GM12878 (cell line): ENCODE measurements around the gene TMEM82. TPM values are rescaled to one million over a fixed set of nuclear protein-coding genes. Genes with fewer than 3 reads are reported as not detected.

Experiments
- BCL3 ChIP-seq: IDR thresholded peaks from 2 replicates; pipeline ENCODE4 v1.6.1; 2011; ENCODE audit warnings: borderline replicate concordance, low read depth, mild to moderate bottlenecking, moderate library complexity, low read length; ENCODE audit not compliant: insufficient read depth, poor library complexity, severe bottlenecking
- EED ChIP-seq: sonication (generic); IDR thresholded peaks from 2 replicates; pipeline ENCODE4 v1.6.1; 2016; ENCODE audit warnings: antibody characterized with exemption, low read depth
- FOXM1 ChIP-seq: IDR thresholded peaks from 2 replicates; pipeline ENCODE4 v1.6.1; 2012; ENCODE audit warnings: low read depth, mild to moderate bottlenecking, inconsistent platforms, low read length, moderate library complexity
- HDGF ChIP-seq: fragments of 450-650 bp; IDR thresholded peaks from 2 replicates; pipeline ENCODE4 v1.6.1; 2016; ENCODE audit warnings: antibody characterized with exemption
- MEF2B ChIP-seq: fragments of 450-650 bp; IDR thresholded peaks from 2 replicates; pipeline ENCODE4 v1.6.1; 2018; ENCODE audit warnings: mild to moderate bottlenecking, moderate library complexity; ENCODE audit not compliant: partially characterized antibody, poor library complexity, severe bottlenecking
- NKRF ChIP-seq: fragments of 450-650 bp; conservative IDR thresholded peaks from 2 replicates; pipeline ENCODE4 v1.6.1; 2017; ENCODE audit warnings: mild to moderate bottlenecking, moderate library complexity
- NR2C2 ChIP-seq: IDR thresholded peaks from 2 replicates; pipeline ENCODE4 v1.6.1; 2011; ENCODE audit warnings: borderline replicate concordance, low read depth; ENCODE audit not compliant: control insufficient read depth, insufficient read length
- RBBP5 ChIP-seq: fragments of 200-600 bp; sonication (generic); conservative IDR thresholded peaks from 2 replicates; pipeline ENCODE4 v1.6.1; 2016
- polyA plus RNA-seq, 11 experiments: library from polyadenylated mRNA; depleted of rRNA in 4 of 11; unstranded in 6 of 11; stranded (reverse) in 5 of 11; fragments of >200 nt; fragmentation: Nextera tagmentation in 4 of 11; fragmentation: Illumina TruSeq in 1 of 11; extraction: Ambion mirVana in 4 of 11; extraction: Trizol in 1 of 11; gene quantifications; 1 replicate in 1 of 11; 2 replicates in 10 of 11; pipeline versions ENCODE4 v1.2.1 to v1.2.3, GENCODE V29; 2011 to 2016; ENCODE audit warnings: inconsistent platforms in 2 of 11, missing spikeins in 2 of 11, low read depth in 1 of 11
- total RNA-seq, 4 experiments: library from RNA; depleted of rRNA in 3 of 4; stranded (reverse); fragments of >200 nt in 3 of 4; fragmentation: Illumina TruSeq in 1 of 4; extraction: Trizol in 1 of 4; gene quantifications; 2 replicates each; pipeline versions ENCODE4 v1.2.1 to v1.2.3, GENCODE V29; 2013 to 2021
- TF ChIP-seq, protein P1 (sequence below), 3 experiments: IDR thresholded peaks in 2 of 3; conservative IDR thresholded peaks in 1 of 3; 2 replicates each; pipeline ENCODE4 v1.5.1; 2011; ENCODE audit warnings: low read depth in 3 of 3, low read length in 3 of 3, mild to moderate bottlenecking in 3 of 3, control low read depth in 2 of 3, moderate library complexity in 2 of 3, inconsistent platforms in 1 of 3, mixed read lengths in 1 of 3; ENCODE audit not compliant: control insufficient read depth in 2 of 3, insufficient read depth in 1 of 3; ENCODE audit errors: extremely low read depth in 1 of 3
- TF ChIP-seq, protein P2 (sequence below): IDR thresholded peaks from 2 replicates; pipeline ENCODE4 v1.6.1; 2011; ENCODE audit warnings: low read depth, low read length, improper control_type of control experiment, borderline replicate concordance

TMEM82 gene
- total and polyA plus RNA-seq, 10 of the 15 experiments (the other 5 are each of a cell fraction or from before 2014, with no cell fraction given), result not detected

DNA sequence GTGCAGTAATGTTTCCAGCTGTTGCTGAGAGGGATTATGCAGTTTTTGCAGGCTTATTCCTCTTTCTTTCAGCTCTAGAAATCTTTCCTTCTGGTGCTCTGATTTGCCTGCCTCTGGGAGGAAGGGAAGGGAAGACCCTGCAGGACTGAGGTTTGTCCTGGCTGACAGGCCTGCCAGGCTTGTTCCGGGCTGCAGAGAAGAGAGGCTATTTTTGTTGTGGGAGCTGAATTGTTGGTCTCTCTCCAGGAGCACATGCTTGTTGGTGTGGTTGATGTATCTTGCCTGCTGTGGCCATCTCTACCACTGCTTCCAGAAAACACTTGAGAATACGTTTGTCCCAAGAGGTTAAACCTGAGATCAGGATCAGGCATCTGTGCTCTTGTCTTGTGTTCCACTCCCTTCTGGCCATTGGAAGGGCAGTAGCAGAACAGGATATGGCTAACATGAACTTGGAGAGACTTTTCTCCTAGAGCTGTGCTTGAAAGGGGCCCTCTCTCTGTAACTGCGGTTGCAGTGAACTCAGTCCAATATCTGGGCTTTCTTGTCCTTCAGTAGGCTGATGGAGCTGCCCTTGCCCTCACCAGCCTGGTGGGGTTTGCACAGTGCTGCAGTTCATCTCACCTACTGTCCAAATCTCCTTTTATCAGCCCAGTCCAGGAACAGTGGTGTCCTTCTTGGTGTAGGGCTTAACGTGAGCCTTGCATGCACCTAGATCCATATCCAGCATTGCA is 27.7 kb upstream of the TMEM82 start (continued):
- TF ChIP-seq MEF2B (no peak), FOXM1 (no peak), NKRF (no peak), HDGF (no peak), NR2C2 (no peak), RBBP5 (no peak), EED (no peak), BCL3 (no peak)
- TF ChIP-seq, protein P1, sequence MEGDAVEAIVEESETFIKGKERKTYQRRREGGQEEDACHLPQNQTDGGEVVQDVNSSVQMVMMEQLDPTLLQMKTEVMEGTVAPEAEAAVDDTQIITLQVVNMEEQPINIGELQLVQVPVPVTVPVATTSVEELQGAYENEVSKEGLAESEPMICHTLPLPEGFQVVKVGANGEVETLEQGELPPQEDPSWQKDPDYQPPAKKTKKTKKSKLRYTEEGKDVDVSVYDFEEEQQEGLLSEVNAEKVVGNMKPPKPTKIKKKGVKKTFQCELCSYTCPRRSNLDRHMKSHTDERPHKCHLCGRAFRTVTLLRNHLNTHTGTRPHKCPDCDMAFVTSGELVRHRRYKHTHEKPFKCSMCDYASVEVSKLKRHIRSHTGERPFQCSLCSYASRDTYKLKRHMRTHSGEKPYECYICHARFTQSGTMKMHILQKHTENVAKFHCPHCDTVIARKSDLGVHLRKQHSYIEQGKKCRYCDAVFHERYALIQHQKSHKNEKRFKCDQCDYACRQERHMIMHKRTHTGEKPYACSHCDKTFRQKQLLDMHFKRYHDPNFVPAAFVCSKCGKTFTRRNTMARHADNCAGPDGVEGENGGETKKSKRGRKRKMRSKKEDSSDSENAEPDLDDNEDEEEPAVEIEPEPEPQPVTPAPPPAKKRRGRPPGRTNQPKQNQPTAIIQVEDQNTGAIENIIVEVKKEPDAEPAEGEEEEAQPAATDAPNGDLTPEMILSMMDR (IDR thresholded peaks at IDR 0.05 in 2 of 3, conservative IDR thresholded peaks at IDR 0.05 in 1 of 3; ENCODE audit: control insufficient read depth in 2 of 3, extremely low read depth in 1 of 3, insufficient read depth in 1 of 3, low read depth in 3 of 3, low read length in 3 of 3), result no peak
- TF ChIP-seq, protein P2, sequence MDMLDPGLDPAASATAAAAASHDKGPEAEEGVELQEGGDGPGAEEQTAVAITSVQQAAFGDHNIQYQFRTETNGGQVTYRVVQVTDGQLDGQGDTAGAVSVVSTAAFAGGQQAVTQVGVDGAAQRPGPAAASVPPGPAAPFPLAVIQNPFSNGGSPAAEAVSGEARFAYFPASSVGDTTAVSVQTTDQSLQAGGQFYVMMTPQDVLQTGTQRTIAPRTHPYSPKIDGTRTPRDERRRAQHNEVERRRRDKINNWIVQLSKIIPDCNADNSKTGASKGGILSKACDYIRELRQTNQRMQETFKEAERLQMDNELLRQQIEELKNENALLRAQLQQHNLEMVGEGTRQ, result no peak
